Cardiac muscle cell (in vitro differentiated cells and primary cell): ENCODE results near the gene LYPD6. TPM values are rescaled to one million over a fixed set of nuclear protein-coding genes. Genes with fewer than 3 reads are reported as not detected.
A peak's percentile ranks its signal among the peaks of the same experiment; 100 is the strongest.

Experiments
- DNase-seq, 2 donors: peaks; one replicate each; pipeline versions ENCODE4 v3.0.0 to v3.0.0-alpha.2; 2010 to 2017; ENCODE audit warnings: low read depth in 1 of 2, low spot score in 1 of 2
- H3K27ac ChIP-seq: fragments of 200-600 bp; sonication (generic); 2 replicates; pipeline ENCODE4 v1.5.1; 2016
- H3K27me3 ChIP-seq: fragments of 200-600 bp; sonication (generic); 2 replicates; pipeline ENCODE4 v1.6.0; 2016; ENCODE audit warnings: control low read depth
- H3K36me3 ChIP-seq: fragments of 200-600 bp; sonication (generic); 2 replicates; pipeline ENCODE4 v1.5.1; 2016; ENCODE audit warnings: control low read depth
- H3K4me1 ChIP-seq: fragments of 200-600 bp; sonication (generic); 2 replicates; pipeline ENCODE4 v1.8.1; 2017; ENCODE audit warnings: low read depth, mild to moderate bottlenecking, mixed run types
- H3K4me3 ChIP-seq: fragments of 200-600 bp; sonication (generic); 2 replicates; pipeline ENCODE4 v1.5.1; 2016; ENCODE audit warnings: mild to moderate bottlenecking
- H3K9me3 ChIP-seq: fragments of 200-600 bp; sonication (generic); 2 replicates; pipeline ENCODE4 v1.5.1; 2017; ENCODE audit warnings: low read depth, mild to moderate bottlenecking, control low read depth
- polyA plus RNA-seq: library from polyadenylated mRNA; unstranded; fragments of >200 nt; fragmentation: Nextera tagmentation; extraction: Ambion mirVana; gene quantifications from 2 replicates; pipeline ENCODE4 v1.2.1, GENCODE V29; 2016
- total RNA-seq: library from RNA; depleted of rRNA; stranded (reverse); fragments of >200 nt; gene quantifications from 2 replicates; pipeline ENCODE4 v1.2.3, GENCODE V29; 2016
- TF ChIP-seq, protein P1 (sequence below): IDR thresholded peaks from 2 replicates; pipeline ENCODE4 v1.5.1; 2012; ENCODE audit warnings: low read depth, mild to moderate bottlenecking, low read length

The LYPD6 gene
- total and polyA plus RNA-seq, 2 experiments from 2014 or later, result 5.8 to 7.6 TPM

DNA sequence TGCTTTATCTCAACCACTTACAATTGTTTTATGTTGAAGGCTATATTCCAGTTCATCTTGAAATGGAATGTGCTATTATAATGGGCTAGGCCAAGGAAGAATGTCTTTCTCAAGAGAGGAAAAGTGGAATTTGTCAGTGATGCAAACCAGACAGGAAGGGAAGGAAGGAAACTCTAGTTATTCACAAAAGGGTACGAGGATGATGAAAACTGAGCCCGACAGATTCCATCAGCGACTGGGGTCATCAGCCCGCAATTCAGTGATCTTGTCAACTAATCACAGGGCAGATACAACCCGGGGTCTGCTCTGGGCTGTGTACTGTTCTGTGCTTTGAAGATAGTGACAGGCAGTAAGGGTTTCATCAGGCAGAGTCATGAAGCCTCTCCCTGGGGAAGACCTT is 23.4 kb upstream of the LYPD6 start:
- TF ChIP-seq, protein P1, sequence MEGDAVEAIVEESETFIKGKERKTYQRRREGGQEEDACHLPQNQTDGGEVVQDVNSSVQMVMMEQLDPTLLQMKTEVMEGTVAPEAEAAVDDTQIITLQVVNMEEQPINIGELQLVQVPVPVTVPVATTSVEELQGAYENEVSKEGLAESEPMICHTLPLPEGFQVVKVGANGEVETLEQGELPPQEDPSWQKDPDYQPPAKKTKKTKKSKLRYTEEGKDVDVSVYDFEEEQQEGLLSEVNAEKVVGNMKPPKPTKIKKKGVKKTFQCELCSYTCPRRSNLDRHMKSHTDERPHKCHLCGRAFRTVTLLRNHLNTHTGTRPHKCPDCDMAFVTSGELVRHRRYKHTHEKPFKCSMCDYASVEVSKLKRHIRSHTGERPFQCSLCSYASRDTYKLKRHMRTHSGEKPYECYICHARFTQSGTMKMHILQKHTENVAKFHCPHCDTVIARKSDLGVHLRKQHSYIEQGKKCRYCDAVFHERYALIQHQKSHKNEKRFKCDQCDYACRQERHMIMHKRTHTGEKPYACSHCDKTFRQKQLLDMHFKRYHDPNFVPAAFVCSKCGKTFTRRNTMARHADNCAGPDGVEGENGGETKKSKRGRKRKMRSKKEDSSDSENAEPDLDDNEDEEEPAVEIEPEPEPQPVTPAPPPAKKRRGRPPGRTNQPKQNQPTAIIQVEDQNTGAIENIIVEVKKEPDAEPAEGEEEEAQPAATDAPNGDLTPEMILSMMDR, result no peak
- no peaks in the 10 kb centered on the region for H3K27me3 ChIP-seq
- peaks cover 31% of the 10 kb centered on the region for H3K4me1 ChIP-seq
- H3K27ac ChIP-seq, result peak overlapping the region; percentile 64
- peak in 1 of 2 donors; percentile 58 for DNase-seq
- no peak overlapping the region for H3K4me3 ChIP-seq
- no peaks in the 10 kb centered on the region for H3K36me3 ChIP-seq
- no peaks in the 10 kb centered on the region for H3K9me3 ChIP-seq

DNA sequence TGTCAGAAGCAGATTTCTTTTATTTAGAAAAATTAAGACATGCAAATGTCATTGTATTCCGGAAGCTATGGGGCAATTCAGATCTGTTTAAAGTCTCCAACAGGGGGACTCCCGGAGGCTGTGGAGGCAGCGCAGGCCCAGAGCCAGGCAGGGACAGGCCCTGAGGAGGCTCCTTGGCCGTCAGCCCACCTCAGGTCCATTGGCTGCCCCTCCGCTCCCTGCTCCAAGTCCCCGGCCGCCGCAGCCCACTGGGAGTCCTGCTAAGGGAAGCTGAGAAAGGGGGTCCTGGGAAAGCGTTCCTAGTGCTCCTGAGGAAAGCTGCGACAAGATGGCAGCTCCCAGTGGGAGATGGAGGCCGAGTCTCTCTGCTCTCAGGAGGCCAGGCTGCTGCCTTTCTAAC is 20.0 kb upstream of the LYPD6 start:
- Histone ChIP-seq H3K4me1 (peaks cover 43% of the 10 kb centered on the region), H3K27ac (no peak overlapping the region), H3K4me3 (no peak overlapping the region), H3K9me3 (no peaks in the 10 kb centered on the region), H3K27me3 (no peaks in the 10 kb centered on the region), H3K36me3 (no peaks in the 10 kb centered on the region)
- TF ChIP-seq, protein P1, result no peak
- no peak for DNase-seq

DNA sequence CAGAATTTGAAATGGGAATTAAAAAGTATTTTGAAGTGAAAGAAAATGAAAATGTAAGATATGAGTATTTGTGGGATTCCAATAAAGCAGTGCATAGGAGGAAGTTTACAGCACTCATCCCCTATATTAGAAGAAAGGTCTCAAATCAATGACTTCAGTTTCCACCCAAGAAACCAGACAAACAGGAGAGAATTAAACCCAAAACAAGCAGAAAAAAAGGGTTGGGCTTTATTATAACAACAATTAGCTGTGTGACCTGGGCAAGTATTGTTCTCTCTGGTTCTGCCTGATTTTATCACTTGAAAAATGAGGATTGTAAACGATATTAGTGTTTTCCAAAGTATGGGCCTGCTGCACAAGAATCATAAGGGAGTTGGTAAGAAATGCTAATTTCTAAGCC is 18.3 kb upstream of the LYPD6 start:
- DNase-seq, result no peak
- peaks cover 38% of the 10 kb centered on the region for H3K4me1 ChIP-seq
- no peak overlapping the region for H3K27ac ChIP-seq
- no peak overlapping the region for H3K4me3 ChIP-seq
- no peaks in the 10 kb centered on the region for H3K36me3 ChIP-seq
- no peaks in the 10 kb centered on the region for H3K9me3 ChIP-seq
- TF ChIP-seq, protein P1, result no peak
- no peaks in the 10 kb centered on the region for H3K27me3 ChIP-seq

DNA sequence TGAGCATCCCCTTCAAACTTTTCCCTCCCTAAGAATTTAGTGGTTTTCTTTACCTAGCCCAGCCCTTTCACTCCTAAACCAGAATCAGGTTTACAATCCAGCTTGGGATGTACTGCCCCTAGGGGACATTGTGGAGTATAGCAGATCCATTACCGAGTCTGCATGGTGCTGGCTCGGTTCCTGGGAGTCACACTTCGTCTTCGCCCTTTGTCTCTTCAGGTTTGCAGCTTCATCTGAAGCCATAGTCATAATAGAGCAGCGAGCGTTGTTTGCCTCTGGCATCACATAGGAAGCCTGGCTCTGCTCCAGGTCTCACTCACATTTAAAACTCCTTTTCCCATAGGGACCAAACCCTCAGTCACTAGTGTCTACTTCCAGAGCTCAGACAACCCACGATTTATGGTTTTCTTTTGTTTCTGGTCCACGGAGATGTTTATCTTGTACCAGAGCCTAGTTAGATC is 16.8 kb upstream of the LYPD6 start:
- Histone ChIP-seq H3K36me3 (no peaks in the 10 kb centered on the region), H3K4me1 (peaks cover 23% of the 10 kb centered on the region), H3K4me3 (no peak overlapping the region), H3K27me3 (no peaks in the 10 kb centered on the region), H3K9me3 (no peaks in the 10 kb centered on the region), H3K27ac (no peak overlapping the region)
- TF ChIP-seq, protein P1, result peak; percentile 82
- DNase-seq, result peak; percentile 43 to 54

DNA sequence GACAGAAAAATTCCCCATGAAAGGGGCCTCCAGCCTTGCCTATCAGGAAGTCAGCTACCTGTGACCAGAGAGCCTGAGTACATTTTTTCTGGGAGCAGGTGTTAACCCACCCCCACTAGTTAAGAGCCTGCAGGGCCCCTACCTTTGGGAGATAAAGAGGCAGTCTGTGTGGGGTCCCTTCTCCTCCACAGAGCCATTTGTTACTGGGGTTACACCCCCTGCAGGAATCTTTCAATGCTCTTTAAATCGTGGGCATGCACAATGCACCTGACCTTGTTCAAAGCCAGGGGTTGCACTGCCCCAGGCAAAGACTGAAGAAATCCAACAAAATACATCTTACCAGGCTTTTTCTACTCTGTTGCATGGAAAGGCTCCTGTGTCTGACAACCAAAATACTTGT is 15.7 kb upstream of the LYPD6 start:
- no peak overlapping the region for H3K4me3 ChIP-seq

More for the DNA sequence above, 15.7 kb upstream of the LYPD6 start:
- peaks cover 17% of the 10 kb centered on the region for H3K4me1 ChIP-seq
- H3K27ac ChIP-seq, result no peak overlapping the region
- TF ChIP-seq, protein P1, result no peak
- no peaks in the 10 kb centered on the region for H3K36me3 ChIP-seq
- no peaks in the 10 kb centered on the region for H3K27me3 ChIP-seq
- peak in 1 of 2 donors; percentile 15 for DNase-seq
- H3K9me3 ChIP-seq, result no peaks in the 10 kb centered on the region
